Neural progenitor cell (in vitro differentiated cells): ENCODE measurements around the gene GRIP1. TPM values are rescaled to one million over a fixed set of nuclear protein-coding genes. Genes with fewer than 3 reads are reported as not detected.

Source experiments
- DNase-seq: peaks from one replicate; pipeline ENCODE4 v3.0.0-alpha.2; 2016; ENCODE audit warnings: low spot score
- H2AFZ ChIP-seq: fragments of 200-600 bp; sonication (generic); replicated peaks from 2 replicates; pipeline ENCODE4 v1.6.1; 2016; ENCODE audit warnings: antibody characterized with exemption
- H3F3A ChIP-seq: fragments of 200-600 bp; sonication (generic); 2 replicates; pipeline ENCODE4 v1.6.1; 2016; ENCODE audit warnings: antibody characterized with exemption, low read depth
- H3K27ac ChIP-seq: fragments of 200-600 bp; sonication (generic); 2 replicates; pipeline ENCODE4 v1.5.1; 2016; ENCODE audit warnings: mild to moderate bottlenecking
- H3K27me3 ChIP-seq: fragments of 200-600 bp; sonication (generic); 2 replicates; pipeline ENCODE4 v1.6.1; 2016; ENCODE audit warnings: mild to moderate bottlenecking, moderate library complexity
- H3K36me3 ChIP-seq: fragments of 200-600 bp; sonication (generic); 2 replicates; pipeline ENCODE4 v1.5.1; 2016
- H3K4me1 ChIP-seq: fragments of 200-600 bp; sonication (generic); 2 replicates; pipeline ENCODE4 v1.6.1; 2016; ENCODE audit warnings: mixed run types
- H3K4me2 ChIP-seq: fragments of 200-600 bp; sonication (generic); 2 replicates; pipeline ENCODE4 v1.6.1; 2016
- H3K4me3 ChIP-seq: fragments of 200-600 bp; sonication (generic); 2 replicates; pipeline ENCODE4 v1.5.1; 2016
- H3K79me2 ChIP-seq: fragments of 200-600 bp; sonication (generic); 2 replicates; pipeline ENCODE4 v1.6.1; 2016; ENCODE audit warnings: low read depth
- H3K9ac ChIP-seq: fragments of 200-600 bp; sonication (generic); 2 replicates; pipeline ENCODE4 v1.6.1; 2016
- H3K9me3 ChIP-seq: fragments of 200-600 bp; sonication (generic); 2 replicates; pipeline ENCODE4 v1.5.1; 2016; ENCODE audit warnings: low read depth
- H4K20me1 ChIP-seq: fragments of 200-600 bp; sonication (generic); 2 replicates; pipeline ENCODE4 v1.6.1; 2016; ENCODE audit warnings: low read depth
- H3K27ac Mint-ChIP-seq: 3 replicates; pipeline ENCODE4 v1.8.0; 2021; ENCODE audit warnings: mixed read lengths
- H3K27me3 Mint-ChIP-seq: 2 replicates; pipeline ENCODE4 v1.8.0; 2022; ENCODE audit warnings: low read depth, mild to moderate bottlenecking, inconsistent platforms, moderate library complexity, mixed read lengths; ENCODE audit not compliant: insufficient read depth
- H3K36me3 Mint-ChIP-seq: 3 replicates; pipeline ENCODE4 v1.8.0; 2021; ENCODE audit warnings: mixed read lengths
- H3K4me1 Mint-ChIP-seq: 3 replicates; pipeline ENCODE4 v1.8.0; 2021; ENCODE audit warnings: mixed read lengths
- H3K4me3 Mint-ChIP-seq: 3 replicates; pipeline ENCODE4 v1.8.0; 2021; ENCODE audit warnings: mild to moderate bottlenecking, moderate library complexity, mixed read lengths
- H3K9me3 Mint-ChIP-seq: 3 replicates; pipeline ENCODE4 v1.8.0; 2020; ENCODE audit warnings: mixed read lengths
- EZH2 ChIP-seq: fragments of 200-600 bp; sonication (generic); IDR thresholded peaks from 2 replicates; pipeline ENCODE4 v1.6.1; 2017; ENCODE audit warnings: antibody characterized with exemption, mild to moderate bottlenecking, moderate library complexity
- EZH2phosphoT487 ChIP-seq: fragments of 200-600 bp; sonication (generic); IDR thresholded peaks from 2 replicates; pipeline ENCODE4 v1.6.1; 2017; ENCODE audit warnings: antibody characterized with exemption
- total RNA-seq: library from RNA; depleted of rRNA; stranded (reverse); fragments of >200 nt; gene quantifications from 2 replicates; pipeline ENCODE4 v1.2.3, GENCODE V29; 2015; ENCODE audit warnings: low replicate concordance
- TF ChIP-seq, protein P1 (sequence below): fragments of 200-600 bp; sonication (generic); IDR thresholded peaks from 2 replicates; pipeline ENCODE4 v1.5.1; 2017; ENCODE audit warnings: antibody characterized with exemption, mild to moderate bottlenecking

The GRIP1 gene
- total RNA-seq, 1 donor from 2014 or later: 38.2 TPM

DNA sequence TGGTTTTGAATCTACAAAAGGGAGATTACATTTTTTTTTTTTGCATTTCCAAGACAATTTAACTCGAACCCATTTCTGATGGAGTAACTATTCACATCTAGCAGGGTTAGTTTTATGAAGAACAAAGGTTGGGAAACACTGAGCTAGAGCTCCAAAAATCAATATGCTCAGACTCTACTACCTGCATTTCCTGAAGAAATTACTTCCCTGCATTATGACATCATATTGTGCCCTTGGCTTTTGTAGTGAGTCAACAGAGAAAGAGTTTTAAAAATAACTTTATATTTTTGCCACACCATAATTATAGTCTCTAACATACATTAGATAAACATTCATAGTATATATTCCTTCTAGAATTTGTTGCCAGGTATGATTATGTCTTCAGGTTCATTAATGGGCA lies 14.8 kb downstream of the GRIP1 start:
- no peak overlapping the region for H3K27ac Mint-ChIP-seq
- H3K9ac ChIP-seq: no peak overlapping the region
- TF ChIP-seq EZH2: no peak
- TF ChIP-seq, protein P1, sequence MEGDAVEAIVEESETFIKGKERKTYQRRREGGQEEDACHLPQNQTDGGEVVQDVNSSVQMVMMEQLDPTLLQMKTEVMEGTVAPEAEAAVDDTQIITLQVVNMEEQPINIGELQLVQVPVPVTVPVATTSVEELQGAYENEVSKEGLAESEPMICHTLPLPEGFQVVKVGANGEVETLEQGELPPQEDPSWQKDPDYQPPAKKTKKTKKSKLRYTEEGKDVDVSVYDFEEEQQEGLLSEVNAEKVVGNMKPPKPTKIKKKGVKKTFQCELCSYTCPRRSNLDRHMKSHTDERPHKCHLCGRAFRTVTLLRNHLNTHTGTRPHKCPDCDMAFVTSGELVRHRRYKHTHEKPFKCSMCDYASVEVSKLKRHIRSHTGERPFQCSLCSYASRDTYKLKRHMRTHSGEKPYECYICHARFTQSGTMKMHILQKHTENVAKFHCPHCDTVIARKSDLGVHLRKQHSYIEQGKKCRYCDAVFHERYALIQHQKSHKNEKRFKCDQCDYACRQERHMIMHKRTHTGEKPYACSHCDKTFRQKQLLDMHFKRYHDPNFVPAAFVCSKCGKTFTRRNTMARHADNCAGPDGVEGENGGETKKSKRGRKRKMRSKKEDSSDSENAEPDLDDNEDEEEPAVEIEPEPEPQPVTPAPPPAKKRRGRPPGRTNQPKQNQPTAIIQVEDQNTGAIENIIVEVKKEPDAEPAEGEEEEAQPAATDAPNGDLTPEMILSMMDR: no peak
- no peak for TF ChIP-seq EZH2phosphoT487

GRCh38 chr12:66663611-66664010 lies 15.3 kb downstream of the GRIP1 start:
- Histone ChIP-seq H4K20me1 (no peaks in the 10 kb centered on the region), H3K4me1 (no peaks in the 10 kb centered on the region), H3K9me3 (no peaks in the 10 kb centered on the region), H3K4me3 (no peak overlapping the region), H3K79me2 (no peaks in the 10 kb centered on the region), H3K36me3 (no peaks in the 10 kb centered on the region), H3K4me2 (no peak overlapping the region), H3K27ac (no peak overlapping the region), H3K27me3 (no peaks in the 10 kb centered on the region), H2AFZ (no peak overlapping the region), H3K9ac (no peak overlapping the region), H3F3A (no peaks in the 10 kb centered on the region)
- Mint-ChIP-seq H3K4me1 (peaks cover 10% of the 10 kb centered on the region), H3K36me3 (no peaks in the 10 kb centered on the region), H3K27ac (no peak overlapping the region), H3K9me3 (no peaks in the 10 kb centered on the region), H3K27me3 (no peaks in the 10 kb centered on the region), H3K4me3 (no peak overlapping the region)
- DNase-seq: no peak
- TF ChIP-seq EZH2phosphoT487 (no peak), EZH2 (no peak)
- TF ChIP-seq, protein P1: no peak

More for the DNA sequence above, 14.8 kb downstream of the GRIP1 start:
- no peak overlapping the region for H3K4me2 ChIP-seq
- Mint-ChIP-seq H3K36me3 (no peaks in the 10 kb centered on the region), H3K4me1 (peaks cover 10% of the 10 kb centered on the region), H3K9me3 (no peaks in the 10 kb centered on the region), H3K4me3 (no peak overlapping the region), H3K27me3 (no peaks in the 10 kb centered on the region)
- no peaks in the 10 kb centered on the region for H3K4me1 ChIP-seq
- H3K27me3 ChIP-seq: no peaks in the 10 kb centered on the region
- no peak overlapping the region for H2AFZ ChIP-seq
- no peak for DNase-seq
- H3F3A ChIP-seq: no peaks in the 10 kb centered on the region
- no peak overlapping the region for H3K27ac ChIP-seq
- H4K20me1 ChIP-seq: no peaks in the 10 kb centered on the region
- no peaks in the 10 kb centered on the region for H3K9me3 ChIP-seq
- no peak overlapping the region for H3K4me3 ChIP-seq
- no peaks in the 10 kb centered on the region for H3K79me2 ChIP-seq
- H3K36me3 ChIP-seq: no peaks in the 10 kb centered on the region

DNA sequence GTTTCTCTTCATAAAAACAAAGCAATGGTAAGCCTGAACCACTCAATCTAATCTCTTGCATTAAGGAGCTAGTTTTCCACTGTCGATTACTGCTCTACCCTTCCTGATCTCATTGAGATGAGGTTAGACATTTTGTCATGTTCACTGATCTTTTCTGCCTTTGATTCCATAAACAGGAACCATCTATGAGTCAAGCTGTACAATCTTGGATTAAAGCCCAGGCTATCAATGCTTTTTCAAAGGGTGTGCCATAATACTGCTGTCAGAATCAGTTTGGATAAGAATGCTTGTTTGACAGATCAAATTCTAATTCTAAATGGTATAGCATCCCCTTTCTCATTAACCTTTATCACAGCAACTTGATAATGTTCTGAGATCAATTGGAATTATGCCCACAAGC lies 16.1 kb downstream of the GRIP1 start:
- DNase-seq: no peak
- Histone ChIP-seq H2AFZ (no peak overlapping the region), H3K4me3 (no peak overlapping the region), H3K27ac (no peak overlapping the region), H3K79me2 (no peaks in the 10 kb centered on the region), H3K36me3 (no peaks in the 10 kb centered on the region), H3K9me3 (no peaks in the 10 kb centered on the region), H3K9ac (no peak overlapping the region), H3K27me3 (no peaks in the 10 kb centered on the region), H3F3A (no peaks in the 10 kb centered on the region), H3K4me1 (no peaks in the 10 kb centered on the region), H4K20me1 (no peaks in the 10 kb centered on the region), H3K4me2 (no peak overlapping the region)
- TF ChIP-seq, protein P1: no peak
- TF ChIP-seq EZH2phosphoT487 (no peak), EZH2 (no peak)
- no peak overlapping the region for H3K4me3 Mint-ChIP-seq
- no peak overlapping the region for H3K27ac Mint-ChIP-seq
- H3K27me3 Mint-ChIP-seq: no peaks in the 10 kb centered on the region
- peaks cover 4% of the 10 kb centered on the region for H3K4me1 Mint-ChIP-seq
- no peaks in the 10 kb centered on the region for H3K36me3 Mint-ChIP-seq
- H3K9me3 Mint-ChIP-seq: no peaks in the 10 kb centered on the region
